ENCODE measurements around the gene HPSE2. TPM values are rescaled to one million over a fixed set of nuclear protein-coding genes. Genes with fewer than 3 reads are reported as not detected.

HPSE2 gene
- total RNA-seq, 1 experiment from 2014 or later: 0.20 TPM

DNA sequence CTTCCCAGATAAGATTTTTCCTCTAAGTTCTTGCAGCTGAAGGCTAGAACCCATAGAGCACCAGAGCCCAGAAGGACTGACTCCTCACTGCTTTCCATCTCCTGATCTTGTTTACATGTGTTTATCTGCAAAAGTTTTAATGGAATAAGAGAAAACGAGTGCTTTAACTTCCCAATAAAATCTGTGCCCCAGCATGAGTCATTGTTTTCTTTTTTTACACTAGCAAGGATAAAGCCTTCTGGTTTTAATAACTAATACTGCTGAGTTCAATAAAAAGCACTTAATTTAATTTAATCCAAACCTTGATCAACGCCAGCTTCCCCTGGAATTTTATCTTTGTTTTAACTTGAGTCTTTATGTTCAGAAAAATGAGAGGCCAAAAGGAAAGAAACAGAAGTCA lies 227.6 kb downstream of the HPSE2 start:
- no peak for DNase-seq
- H4K20me1 ChIP-seq (ENCODE audit: control insufficient read depth, insufficient read depth, insufficient read length): no peaks in the 10 kb centered on the region
- H2AK5ac ChIP-seq (ENCODE audit: insufficient read length, low read length): no peak overlapping the region
- H4K91ac ChIP-seq (ENCODE audit: insufficient read length, low read depth, low read length): no peak overlapping the region
- H2BK5ac ChIP-seq (ENCODE audit: insufficient read length, low read length): no peak overlapping the region
- H2BK20ac ChIP-seq (ENCODE audit: low read depth, low read length, poor library complexity, severe bottlenecking): no peak overlapping the region
- no peak overlapping the region for H3K27ac ChIP-seq (ENCODE audit: insufficient read length, low read depth, low read length)
- no peak overlapping the region for H2BK120ac ChIP-seq (ENCODE audit: low read depth, low read length, poor library complexity, severe bottlenecking)
- TF ChIP-seq, protein P1, sequence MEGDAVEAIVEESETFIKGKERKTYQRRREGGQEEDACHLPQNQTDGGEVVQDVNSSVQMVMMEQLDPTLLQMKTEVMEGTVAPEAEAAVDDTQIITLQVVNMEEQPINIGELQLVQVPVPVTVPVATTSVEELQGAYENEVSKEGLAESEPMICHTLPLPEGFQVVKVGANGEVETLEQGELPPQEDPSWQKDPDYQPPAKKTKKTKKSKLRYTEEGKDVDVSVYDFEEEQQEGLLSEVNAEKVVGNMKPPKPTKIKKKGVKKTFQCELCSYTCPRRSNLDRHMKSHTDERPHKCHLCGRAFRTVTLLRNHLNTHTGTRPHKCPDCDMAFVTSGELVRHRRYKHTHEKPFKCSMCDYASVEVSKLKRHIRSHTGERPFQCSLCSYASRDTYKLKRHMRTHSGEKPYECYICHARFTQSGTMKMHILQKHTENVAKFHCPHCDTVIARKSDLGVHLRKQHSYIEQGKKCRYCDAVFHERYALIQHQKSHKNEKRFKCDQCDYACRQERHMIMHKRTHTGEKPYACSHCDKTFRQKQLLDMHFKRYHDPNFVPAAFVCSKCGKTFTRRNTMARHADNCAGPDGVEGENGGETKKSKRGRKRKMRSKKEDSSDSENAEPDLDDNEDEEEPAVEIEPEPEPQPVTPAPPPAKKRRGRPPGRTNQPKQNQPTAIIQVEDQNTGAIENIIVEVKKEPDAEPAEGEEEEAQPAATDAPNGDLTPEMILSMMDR (conservative IDR thresholded peaks at IDR 0.05): no peak
- Mint-ChIP-seq H3K4me1 (peaks cover 2 to 5% of the 10 kb centered on the region in 2 experiments; a peak in 2 of 4 replicates), H3K27ac (no peak overlapping the region; a peak in 1 of 7 replicates), H3K36me3 (ENCODE audit: insufficient read depth in 1 of 3, low read depth in 3 of 3) (peaks cover 0 to 13% (median 4%) of the 10 kb centered on the region in 3 experiments; a peak in 3 of 7 replicates), H3K27me3 (ENCODE audit: low read depth) (no peaks in the 10 kb centered on the region), H3K4me3 (no peak overlapping the region), H3K9me3 (peaks cover 16 to 17% of the 10 kb centered on the region in 2 experiments)
- no peak overlapping the region for H3K14ac ChIP-seq (ENCODE audit: insufficient read depth, low read length)
- H3K18ac ChIP-seq (ENCODE audit: insufficient read length, low read depth, low read length): no peak overlapping the region
- no peak overlapping the region for H3K56ac ChIP-seq (ENCODE audit: insufficient read length, low read depth, low read length)
- no peak overlapping the region for H3T11ph ChIP-seq (ENCODE audit: low read length)
- H4K5ac ChIP-seq (ENCODE audit: insufficient read length, low read depth, low read length): no peak overlapping the region
- H3K4me1 ChIP-seq (ENCODE audit: insufficient read depth, low read length): no peaks in the 10 kb centered on the region
- no peak overlapping the region for H3K4ac ChIP-seq (ENCODE audit: low read depth, low read length)
- no peaks in the 10 kb centered on the region for H3K9me3 ChIP-seq (ENCODE audit: control insufficient read depth, low read depth, low read length)
- H2BK12ac ChIP-seq (ENCODE audit: insufficient read length, low read depth, low read length): no peak overlapping the region
- H4K8ac ChIP-seq (replicated peaks; ENCODE audit: insufficient read length, low read depth, low read length): no peak overlapping the region
- H3K4me2 ChIP-seq (ENCODE audit: insufficient read depth, insufficient read length, low read length): no peak overlapping the region
- no peak overlapping the region for H3K9ac ChIP-seq (ENCODE audit: extremely low read depth, insufficient read length, low read length)
- H2AFZ ChIP-seq (ENCODE audit: low read length): no peak overlapping the region
- H3K79me1 ChIP-seq (ENCODE audit: insufficient read depth, low read depth, low read length, poor library complexity, severe bottlenecking): no peaks in the 10 kb centered on the region
- no peak overlapping the region for H2BK15ac ChIP-seq (ENCODE audit: low read depth, low read length)
- WGBS (ENCODE audit: extremely low coverage, insufficient read length, low lambda C conversion rate): no CpG with 5 or more reads among the region's 2 CpGs
- no peaks in the 10 kb centered on the region for H3K27me3 ChIP-seq (ENCODE audit: insufficient read depth, low read length)
- H3K23ac ChIP-seq (ENCODE audit: insufficient read length, low read depth, low read length): no peak overlapping the region
- H3K79me2 ChIP-seq (ENCODE audit: insufficient read depth, low read length): no peaks in the 10 kb centered on the region
- H3K23me2 ChIP-seq (ENCODE audit: insufficient read length, low read depth, low read length, poor library complexity, severe bottlenecking): peaks cover 2% of the 10 kb centered on the region
